Erythroblast (primary cell): ENCODE data around the gene CYTH1.

Experiments
- GATA1 ChIP-seq: IDR thresholded peaks from 2 replicates; pipeline ENCODE4 v1.6.1; 2011; ENCODE audit warnings: low read depth, mild to moderate bottlenecking, control low read depth, low read length, moderate library complexity
- POLR2A ChIP-seq: IDR thresholded peaks from 2 replicates; pipeline ENCODE4 v1.6.1; 2011; ENCODE audit warnings: mild to moderate bottlenecking, low read length

DNA sequence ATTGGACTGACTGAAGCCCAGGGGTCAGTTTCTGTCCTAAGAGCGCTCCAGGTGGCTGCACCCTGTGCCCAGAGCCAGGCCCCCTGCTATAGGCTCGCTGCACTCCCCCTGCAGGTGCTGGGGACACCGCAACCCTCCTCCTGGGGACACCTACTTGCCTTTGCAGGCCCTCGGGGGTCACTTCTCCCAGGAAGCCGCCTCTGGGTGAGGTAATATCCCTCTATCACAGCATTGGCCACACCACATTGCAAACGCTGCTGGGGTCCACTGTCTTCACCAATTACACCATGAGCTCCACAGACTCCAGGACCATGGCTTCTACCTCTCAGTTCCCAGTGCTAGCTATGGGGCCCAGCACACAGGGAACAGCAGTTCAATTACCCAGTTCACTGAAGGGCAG lies 43.6 kb upstream of the CYTH1 start:
- TF ChIP-seq POLR2A (no peak), GATA1 (no peak)
